ENCODE data around the gene HIKESHI.

HIKESHI gene

GRCh38 chr11:86380295-86381059 is 78.4 kb downstream of the HIKESHI start:
- no peak for DNase-seq

- no peak for DNase-seq
Measured at GRCh38 chr11:86383041-86383955, 81.3 kb downstream of the HIKESHI start.

GRCh38 chr11:86386283-86386682 is 84.2 kb downstream of the HIKESHI start:
- no peak for DNase-seq

GRCh38 chr11:86386746-86387145 is 84.7 kb downstream of the HIKESHI start:
- DNase-seq: no peak

- no peak for DNase-seq
Measured at GRCh38 chr11:86388198-86388597, 86.2 kb downstream of the HIKESHI start.

- no peak for DNase-seq
Measured at GRCh38 chr11:86390487-86390886, 88.4 kb downstream of the HIKESHI start.

GRCh38 chr11:86395061-86395551 is 93.1 kb downstream of the HIKESHI start:
- no peak for DNase-seq

All from effector CD8-positive, alpha-beta T cell (primary cell).